NT2/D1 (cell line): ENCODE data around the gene SPAG9.
"Not testable (repeated sequence)": the region's sequence is repeated elsewhere in the genome, so short reads cannot be mapped to it uniquely, and the experiment has no call there.

Experiments used
- SUZ12 ChIP-seq: IDR thresholded peaks from 2 replicates; pipeline ENCODE4 v1.6.1; 2011; ENCODE audit not compliant: insufficient read length, insufficient read depth; ENCODE audit errors: extremely low read depth
- YY1 ChIP-seq: IDR thresholded peaks from 2 replicates; pipeline ENCODE4 v1.6.1; 2011; ENCODE audit not compliant: insufficient read length, insufficient read depth

GRCh38 chr17:51088868-51089267 lies 31.8 kb downstream of the SPAG9 start:
- not testable (repeated sequence) for TF ChIP-seq SUZ12, YY1
